ENCODE measurements around the gene PRRC1.

Gene PRRC1

DNA sequence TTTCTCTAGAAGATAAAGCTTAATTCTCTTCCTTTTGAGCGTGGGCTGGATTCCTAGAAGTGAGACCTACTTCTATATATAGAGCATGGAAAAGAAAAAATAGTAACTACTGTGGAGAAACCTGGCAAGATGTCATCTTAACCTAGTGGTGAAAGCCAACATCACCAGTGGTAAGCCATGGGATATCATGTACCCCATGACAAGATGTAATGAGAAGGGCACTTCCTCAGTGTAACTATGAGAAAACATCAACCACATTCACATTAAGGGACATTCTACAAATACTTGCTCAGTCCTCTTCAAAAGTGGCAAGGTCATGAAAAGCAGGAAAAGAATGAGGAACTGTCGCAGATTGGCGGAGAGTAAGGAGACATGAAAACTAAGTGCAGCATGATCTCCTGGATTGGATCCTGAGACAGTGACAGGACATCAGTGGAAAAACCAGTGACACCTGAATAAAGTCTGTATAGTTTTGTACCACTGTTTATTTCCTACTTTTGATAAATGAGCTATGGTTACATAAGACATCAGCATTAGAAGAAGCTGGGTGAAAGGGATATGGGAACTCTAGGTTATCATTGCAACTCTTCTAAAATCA, 65.4 kb downstream of the PRRC1 start:
- DNase-seq: no peak

GRCh38 chr5:127583866-127584265, 66.4 kb downstream of the PRRC1 start:
- DNase-seq: no peak

GRCh38 chr5:127585661-127586060, 68.2 kb downstream of the PRRC1 start:
- no peak for DNase-seq

- no peak for DNase-seq
Measured at GRCh38 chr5:127586066-127586770, 68.8 kb downstream of the PRRC1 start.

DNA sequence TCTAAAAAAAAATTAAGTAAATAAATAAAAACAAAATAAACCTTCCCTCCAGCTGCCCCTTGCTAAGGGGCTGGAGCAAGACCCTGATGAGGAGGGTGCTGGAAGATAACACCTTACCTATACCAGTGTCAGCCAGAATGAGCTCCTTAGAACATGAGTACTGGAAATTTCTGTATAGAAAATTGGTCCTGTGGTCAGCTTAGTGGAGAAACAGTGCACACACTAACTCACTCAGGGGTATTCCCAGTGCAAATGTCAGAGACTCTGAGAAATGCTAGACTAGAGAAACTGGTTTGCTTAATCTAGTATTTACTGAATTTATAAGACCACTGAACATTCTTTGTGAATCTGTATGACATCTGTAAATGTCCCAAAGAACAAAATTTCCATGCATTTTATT, 69.4 kb downstream of the PRRC1 start:
- no peak for DNase-seq

- no peak for DNase-seq
Measured at GRCh38 chr5:127587246-127587917, 69.9 kb downstream of the PRRC1 start.

- no peak for DNase-seq
Measured at GRCh38 chr5:127588368-127588767, 70.9 kb downstream of the PRRC1 start.

DNA sequence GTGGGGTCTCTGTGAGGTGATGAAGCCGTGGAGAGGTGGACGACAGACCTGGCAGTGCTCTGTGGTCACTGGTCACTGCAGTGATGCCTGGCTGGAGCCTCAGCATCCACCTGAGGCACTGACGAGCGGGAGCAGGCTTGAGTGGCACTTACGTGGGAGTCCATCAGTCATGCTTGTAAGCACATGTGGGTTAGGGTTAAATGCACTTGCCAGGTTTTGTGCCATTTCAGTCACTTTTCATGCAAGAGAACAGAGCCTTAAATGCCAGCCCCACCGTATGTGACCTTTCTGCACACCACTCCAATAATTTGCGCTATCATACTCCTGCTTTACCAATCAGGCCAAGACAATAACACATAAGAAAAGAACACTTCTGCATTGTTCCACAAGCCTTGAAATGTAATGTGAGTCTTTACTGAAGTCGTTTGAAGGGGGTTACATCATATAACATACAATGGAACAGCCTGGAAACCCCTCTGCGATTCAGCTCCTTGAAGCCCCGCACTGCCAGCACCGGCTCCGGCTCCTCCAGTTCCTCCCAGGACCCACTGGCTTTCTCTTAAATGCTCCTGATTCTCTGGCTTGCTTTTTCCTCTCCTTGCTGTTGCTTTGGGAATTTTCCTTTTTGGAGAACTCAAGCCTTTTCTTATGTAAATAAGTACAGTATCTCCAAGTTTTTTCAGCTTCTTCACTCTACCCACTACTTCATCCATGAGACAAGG, 72.0 kb downstream of the PRRC1 start:
- no peak for DNase-seq

GRCh38 chr5:127590156-127590722, 72.8 kb downstream of the PRRC1 start:
- DNase-seq: no peak

DNA sequence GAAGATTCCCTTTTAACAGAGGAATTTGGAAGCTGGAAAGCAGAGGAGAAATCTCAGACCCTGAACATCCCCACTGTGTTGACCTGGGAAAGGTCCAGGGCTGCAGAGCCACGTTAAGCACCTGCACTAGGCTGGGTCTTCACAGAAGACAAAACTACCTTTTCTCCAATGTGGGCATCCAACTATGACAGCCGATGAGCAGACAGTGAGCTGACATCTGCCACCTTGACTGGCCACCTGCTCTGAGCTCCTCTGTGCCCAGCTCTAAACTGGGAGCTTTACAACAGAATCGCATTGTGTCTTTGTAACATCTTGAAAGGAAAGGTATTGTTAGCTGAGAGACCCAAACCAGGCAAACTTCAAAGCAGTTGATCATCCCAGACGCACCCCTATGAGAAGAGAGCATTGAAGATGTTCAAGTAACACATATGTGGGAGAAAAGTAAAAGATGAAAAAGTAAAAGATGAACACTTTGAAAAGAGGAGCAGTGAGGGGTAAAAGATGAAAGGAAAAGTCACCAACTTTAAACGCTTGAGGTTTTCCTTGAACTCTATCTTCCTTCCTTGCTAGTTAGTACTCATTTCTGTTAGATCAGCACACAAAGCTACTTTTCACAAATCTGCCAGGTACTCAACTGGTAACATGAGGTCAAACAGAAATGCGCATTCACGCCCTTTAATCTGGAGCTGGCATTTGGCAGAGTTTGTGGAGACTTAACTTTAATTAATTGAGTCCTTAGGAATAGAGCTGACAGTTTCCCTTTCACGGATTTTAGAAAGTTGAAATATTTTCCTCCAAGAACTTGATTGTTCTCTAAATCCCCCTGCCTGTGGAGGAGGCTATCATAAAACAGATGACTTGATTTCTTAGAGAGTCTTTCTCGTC, 78.3 kb downstream of the PRRC1 start:
- DNase-seq: no peak

- no peak for DNase-seq
Measured at GRCh38 chr5:127596501-127596900, 79.1 kb downstream of the PRRC1 start.

- DNase-seq: no peak
Measured at GRCh38 chr5:127599320-127599719, 81.9 kb downstream of the PRRC1 start.

- no peak for DNase-seq
Measured at GRCh38 chr5:127599847-127600246, 82.4 kb downstream of the PRRC1 start.

DNA sequence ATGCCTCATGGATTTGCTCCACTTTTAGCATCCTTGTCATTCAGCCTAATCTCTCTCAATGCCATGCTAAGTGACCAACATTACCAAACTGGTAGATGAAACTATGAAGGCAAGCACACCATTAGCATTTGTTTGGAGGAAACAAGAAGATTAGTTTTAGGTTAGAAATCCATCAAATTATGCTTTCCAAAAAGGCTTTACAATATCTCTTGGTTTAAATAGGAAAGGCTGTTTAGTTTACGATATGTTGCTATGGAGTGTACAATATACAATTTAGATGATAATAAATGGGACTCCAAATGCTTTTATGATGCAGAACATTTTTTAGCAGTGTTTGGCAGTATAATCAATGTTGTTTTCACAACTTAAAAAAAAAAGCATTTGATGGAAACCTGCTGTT, 83.7 kb downstream of the PRRC1 start:
- DNase-seq: no peak

DNA sequence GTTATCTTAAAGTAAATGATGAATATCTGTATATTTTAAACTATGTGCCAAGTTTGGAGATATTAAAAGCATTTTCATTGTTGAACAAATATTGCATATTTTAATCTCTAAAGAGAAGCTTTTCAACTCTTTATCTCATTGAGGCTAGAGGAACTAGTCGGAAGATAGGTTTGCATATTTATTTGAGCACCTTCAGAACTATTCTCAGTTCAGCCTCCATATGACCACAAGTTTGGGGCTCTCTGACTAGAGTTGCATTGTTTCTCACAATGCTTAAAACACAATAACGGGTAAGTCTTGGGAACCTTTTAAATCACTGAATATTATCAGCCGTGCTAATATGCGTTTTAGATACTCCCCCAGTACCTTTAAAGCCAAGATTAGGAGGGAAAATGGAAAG, 84.2 kb downstream of the PRRC1 start:
- DNase-seq: no peak

GRCh38 chr5:127602481-127602880, 85.0 kb downstream of the PRRC1 start:
- DNase-seq: no peak

- peak in 1 of 2 donors; percentile 30 for DNase-seq
Measured at GRCh38 chr5:127602896-127603844, 85.7 kb downstream of the PRRC1 start.

Measured in bone marrow (tissue), 2 donors.